LNCaP clone FGC (cell line): ENCODE results near the gene MYL1.

Experiments
- DNase-seq: peaks from one replicate; pipeline ENCODE4 v3.0.0-alpha.2; 2011; ENCODE audit warnings: low read depth
- H3K4me3 ChIP-seq: 2 replicates; pipeline ENCODE4 v1.5.1; 2011; ENCODE audit warnings: mild to moderate bottlenecking, low read depth, low read length, control low read depth
- TF ChIP-seq, protein P1 (sequence below): IDR thresholded peaks from 2 replicates; pipeline ENCODE4 v1.5.1; 2012; ENCODE audit warnings: mild to moderate bottlenecking; ENCODE audit not compliant: control insufficient read depth, insufficient read depth; ENCODE audit errors: extremely low read depth

MYL1 gene

GRCh38 chr2:210252699-210253606, 62.0 kb downstream of the MYL1 start:
- H3K4me3 ChIP-seq: no peak overlapping the region
- no peak for DNase-seq
- TF ChIP-seq, protein P1, sequence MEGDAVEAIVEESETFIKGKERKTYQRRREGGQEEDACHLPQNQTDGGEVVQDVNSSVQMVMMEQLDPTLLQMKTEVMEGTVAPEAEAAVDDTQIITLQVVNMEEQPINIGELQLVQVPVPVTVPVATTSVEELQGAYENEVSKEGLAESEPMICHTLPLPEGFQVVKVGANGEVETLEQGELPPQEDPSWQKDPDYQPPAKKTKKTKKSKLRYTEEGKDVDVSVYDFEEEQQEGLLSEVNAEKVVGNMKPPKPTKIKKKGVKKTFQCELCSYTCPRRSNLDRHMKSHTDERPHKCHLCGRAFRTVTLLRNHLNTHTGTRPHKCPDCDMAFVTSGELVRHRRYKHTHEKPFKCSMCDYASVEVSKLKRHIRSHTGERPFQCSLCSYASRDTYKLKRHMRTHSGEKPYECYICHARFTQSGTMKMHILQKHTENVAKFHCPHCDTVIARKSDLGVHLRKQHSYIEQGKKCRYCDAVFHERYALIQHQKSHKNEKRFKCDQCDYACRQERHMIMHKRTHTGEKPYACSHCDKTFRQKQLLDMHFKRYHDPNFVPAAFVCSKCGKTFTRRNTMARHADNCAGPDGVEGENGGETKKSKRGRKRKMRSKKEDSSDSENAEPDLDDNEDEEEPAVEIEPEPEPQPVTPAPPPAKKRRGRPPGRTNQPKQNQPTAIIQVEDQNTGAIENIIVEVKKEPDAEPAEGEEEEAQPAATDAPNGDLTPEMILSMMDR: no peak

- TF ChIP-seq, protein P1: no peak
- no peak for DNase-seq
Observed at GRCh38 chr2:210250622-210251021, 64.4 kb downstream of the MYL1 start.

More at GRCh38 chr2:210250622-210251021, 64.4 kb downstream of the MYL1 start:
- H3K4me3 ChIP-seq: no peak overlapping the region
